Keratinocyte (primary cell): ENCODE data around the gene KIFC3.

Experiments used
- EZH2 ChIP-seq: IDR thresholded peaks from one replicate; pipeline ENCODE4 v1.6.1; 2012; ENCODE audit warnings: inconsistent platforms, mild to moderate bottlenecking, low read length, moderate library complexity
- TF ChIP-seq, protein P1 (sequence below), 3 experiments: IDR thresholded peaks in 1 of 3; conservative IDR thresholded peaks in 1 of 3; optimal IDR thresholded peaks in 1 of 3; 2 replicates in 2 of 3; 3 replicates in 1 of 3; pipeline versions ENCODE3 to v1.5.1; 2011; ENCODE audit warnings: low read length in 3 of 3, mild to moderate bottlenecking in 3 of 3, moderate library complexity in 2 of 3, control low read depth in 1 of 3, inconsistent platforms in 1 of 3; ENCODE audit not compliant: insufficient read depth in 2 of 3; ENCODE audit errors: extremely low read depth in 1 of 3

DNA sequence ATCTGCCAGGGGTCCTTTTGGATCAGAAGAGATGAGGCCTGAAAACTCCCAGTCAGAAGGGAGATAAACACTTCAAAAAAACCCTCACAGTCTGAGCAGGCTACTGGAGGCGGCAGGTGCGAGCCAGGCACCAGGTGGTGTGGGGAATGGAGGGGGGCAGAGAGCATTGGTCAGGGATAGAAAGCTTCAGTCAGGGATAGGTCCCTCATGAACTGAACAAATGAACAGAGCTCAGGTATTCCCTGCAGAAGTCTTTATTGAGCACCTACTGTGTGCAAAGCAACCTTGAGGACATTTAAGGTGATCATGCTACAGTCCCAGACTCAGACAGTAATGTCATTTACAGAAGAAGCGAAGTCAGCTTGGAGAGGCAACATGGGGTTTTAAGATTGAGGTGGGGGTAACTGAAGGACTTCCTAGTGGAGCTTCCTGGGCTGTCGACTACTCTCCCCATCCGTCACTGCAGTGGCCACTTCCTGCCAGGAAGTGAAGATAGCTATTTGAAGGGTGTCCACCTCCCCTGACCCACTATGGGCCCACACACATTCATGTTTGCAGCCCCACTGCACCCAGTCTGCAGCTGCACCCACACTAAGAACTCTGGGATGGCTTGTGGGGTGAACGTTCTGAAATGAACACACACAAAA lies 3.2 kb downstream of the KIFC3 start:
- TF ChIP-seq, protein P1, sequence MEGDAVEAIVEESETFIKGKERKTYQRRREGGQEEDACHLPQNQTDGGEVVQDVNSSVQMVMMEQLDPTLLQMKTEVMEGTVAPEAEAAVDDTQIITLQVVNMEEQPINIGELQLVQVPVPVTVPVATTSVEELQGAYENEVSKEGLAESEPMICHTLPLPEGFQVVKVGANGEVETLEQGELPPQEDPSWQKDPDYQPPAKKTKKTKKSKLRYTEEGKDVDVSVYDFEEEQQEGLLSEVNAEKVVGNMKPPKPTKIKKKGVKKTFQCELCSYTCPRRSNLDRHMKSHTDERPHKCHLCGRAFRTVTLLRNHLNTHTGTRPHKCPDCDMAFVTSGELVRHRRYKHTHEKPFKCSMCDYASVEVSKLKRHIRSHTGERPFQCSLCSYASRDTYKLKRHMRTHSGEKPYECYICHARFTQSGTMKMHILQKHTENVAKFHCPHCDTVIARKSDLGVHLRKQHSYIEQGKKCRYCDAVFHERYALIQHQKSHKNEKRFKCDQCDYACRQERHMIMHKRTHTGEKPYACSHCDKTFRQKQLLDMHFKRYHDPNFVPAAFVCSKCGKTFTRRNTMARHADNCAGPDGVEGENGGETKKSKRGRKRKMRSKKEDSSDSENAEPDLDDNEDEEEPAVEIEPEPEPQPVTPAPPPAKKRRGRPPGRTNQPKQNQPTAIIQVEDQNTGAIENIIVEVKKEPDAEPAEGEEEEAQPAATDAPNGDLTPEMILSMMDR (optimal IDR thresholded peaks at IDR 0.05 in 1 of 3, IDR thresholded peaks at IDR 0.05 in 1 of 3, conservative IDR thresholded peaks at IDR 0.05 in 1 of 3; ENCODE audit: extremely low read depth in 1 of 3, insufficient read depth in 2 of 3, low read length in 3 of 3): no peak
- TF ChIP-seq EZH2: no peak
